ENCODE measurements around the gene AOPEP. TPM values are rescaled to one million over a fixed set of nuclear protein-coding genes. Genes with fewer than 3 reads are reported as not detected.

Gene AOPEP
- total RNA-seq, 4 donors from 2014 or later, result 252 to 375 (median 312) TPM

GRCh38 chr9:94945197-94946144, 219.0 kb downstream of the AOPEP start:
- H3K4me3 ChIP-seq, result no peak overlapping the region
- H3K27me3 ChIP-seq, result no peaks in the 10 kb centered on the region
- TF ChIP-seq CTCF (IDR thresholded peaks at IDR 0.05), result no peak
- peak; percentile 39 for TF ChIP-seq POLR2AphosphoS5 (IDR thresholded peaks at IDR 0.05)
- TF ChIP-seq POLR2A (IDR thresholded peaks at IDR 0.05), result no peak
- no peak for TF ChIP-seq EP300 (IDR thresholded peaks at IDR 0.05)
- no peaks in the 10 kb centered on the region for H3K9me3 ChIP-seq
- peak overlapping the region in 3 of 4 donors; percentile 28 to 68 (median 37) for H3K27ac ChIP-seq
- peaks cover 0 to 25% (median 9%) of the 10 kb centered on the region in 3 donors for H3K4me1 ChIP-seq
- WGBS, 2 donors (ENCODE audit: low coverage in 1 of 2), result 30 to 53% methylated on average over 11 to 12 of the region's 14 CpGs
- peak; percentile 70 for ATAC-seq
- no peaks in the 10 kb centered on the region for H3K36me3 ChIP-seq

- Histone ChIP-seq H3K27me3 (no peaks in the 10 kb centered on the region), H3K4me1 (peaks cover 5 to 25% (median 17%) of the 10 kb centered on the region in 3 donors), H3K9me3 (no peaks in the 10 kb centered on the region), H3K36me3 (no peaks in the 10 kb centered on the region), H3K4me3 (no peak overlapping the region), H3K27ac (peak overlapping the region in 3 of 4 donors; percentile 28 to 68 (median 37))
- TF ChIP-seq EP300 (IDR thresholded peaks at IDR 0.05), result no peak
- TF ChIP-seq POLR2AphosphoS5 (IDR thresholded peaks at IDR 0.05), result no peak
- no peak for TF ChIP-seq CTCF (IDR thresholded peaks at IDR 0.05)
- no peak for TF ChIP-seq POLR2A (IDR thresholded peaks at IDR 0.05)
- 78 to 95% methylated on average over 3 of the region's 3 CpGs for WGBS, 2 donors (ENCODE audit: low coverage in 1 of 2)
- no peak for ATAC-seq
Observed at GRCh38 chr9:94946256-94946655, 219.8 kb downstream of the AOPEP start.

GRCh38 chr9:94948567-94949235, 222.2 kb downstream of the AOPEP start:
- Histone ChIP-seq H3K27ac (no peak overlapping the region), H3K27me3 (no peaks in the 10 kb centered on the region), H3K4me3 (no peak overlapping the region), H3K36me3 (no peaks in the 10 kb centered on the region), H3K9me3 (no peaks in the 10 kb centered on the region), H3K4me1 (peaks cover 7 to 48% (median 29%) of the 10 kb centered on the region in 3 donors)
- WGBS, 2 donors (ENCODE audit: low coverage in 1 of 2), result 66 to 79% methylated on average over 5 of the region's 5 CpGs
- ATAC-seq, result no peak
- TF ChIP-seq POLR2A (IDR thresholded peaks at IDR 0.05), result no peak

GRCh38 chr9:94949370-94949769, 222.9 kb downstream of the AOPEP start:
- Histone ChIP-seq H3K27me3 (no peaks in the 10 kb centered on the region), H3K4me3 (no peak overlapping the region), H3K9me3 (no peaks in the 10 kb centered on the region), H3K27ac (no peak overlapping the region), H3K4me1 (peaks cover 7 to 48% (median 29%) of the 10 kb centered on the region in 3 donors), H3K36me3 (no peaks in the 10 kb centered on the region)
- ATAC-seq, result no peak
- TF ChIP-seq EP300 (IDR thresholded peaks at IDR 0.05) (no peak), CTCF (IDR thresholded peaks at IDR 0.05) (no peak), POLR2A (IDR thresholded peaks at IDR 0.05) (no peak), POLR2AphosphoS5 (IDR thresholded peaks at IDR 0.05) (no peak)
- 83% methylated on average over 5 of the region's 5 CpGs; no CpG with 5 or more reads in 1 of the 2 donors for WGBS, 2 donors (ENCODE audit: low coverage in 1 of 2)

GRCh38 chr9:94950040-94950578, 223.6 kb downstream of the AOPEP start:
- 81 to 100% methylated on average over 1 to 3 of the region's 4 CpGs for WGBS, 2 donors (ENCODE audit: low coverage in 1 of 2)
- Histone ChIP-seq H3K27ac (peak overlapping the region in 2 of 4 donors; percentile 9 to 74), H3K4me1 (peaks cover 7 to 48% (median 29%) of the 10 kb centered on the region in 3 donors), H3K9me3 (no peaks in the 10 kb centered on the region), H3K4me3 (no peak overlapping the region), H3K27me3 (no peaks in the 10 kb centered on the region), H3K36me3 (no peaks in the 10 kb centered on the region)
- TF ChIP-seq POLR2AphosphoS5 (IDR thresholded peaks at IDR 0.05) (no peak), POLR2A (IDR thresholded peaks at IDR 0.05) (no peak), EP300 (IDR thresholded peaks at IDR 0.05) (no peak), CTCF (IDR thresholded peaks at IDR 0.05) (no peak)
- ATAC-seq, result no peak

Data from gastroesophageal sphincter (tissue), 4 donors.